Stomach (tissue), 9 donors: ENCODE data around the gene CIAO3. TPM values are rescaled to one million over a fixed set of nuclear protein-coding genes. Genes with fewer than 3 reads are reported as not detected.

Experiments
- DNase-seq, 2 donors: peaks; one replicate each; pipeline versions ENCODE4 v3.0.0 to v3.0.0-alpha.2; 2013 to 2019
- H3K27ac ChIP-seq, 5 donors: fragments of 200-600 bp in 4 of 5; sonication (generic) in 4 of 5; one replicate each; pipeline ENCODE4 v1.5.1; 2013 to 2019; ENCODE audit warnings: mild to moderate bottlenecking in 1 of 5, moderate library complexity in 1 of 5
- H3K27me3 ChIP-seq, 3 donors: fragments of 200-600 bp; sonication (generic); one replicate each; pipeline ENCODE4 v1.5.1; 2017 to 2019; ENCODE audit warnings: mixed run types in 1 of 3
- H3K36me3 ChIP-seq, 4 donors: fragments of 200-600 bp; sonication (generic); 1 replicate in 3 of 4; 2 replicates in 1 of 4; pipeline ENCODE4 v1.5.1; 2016 to 2019
- H3K4me1 ChIP-seq, 4 donors: fragments of 200-600 bp; sonication (generic); one replicate each; pipeline ENCODE4 v1.5.1; 2016 to 2019
- H3K4me3 ChIP-seq, 4 donors: fragments of 200-600 bp; sonication (generic) in 3 of 4; one replicate each; pipeline ENCODE4 v1.5.1; 2016 to 2019; ENCODE audit warnings: mild to moderate bottlenecking in 1 of 4
- H3K9me3 ChIP-seq, 4 donors: fragments of 200-600 bp; sonication (generic); one replicate each; pipeline ENCODE4 v1.5.1; 2016 to 2019
- EP300 ChIP-seq: sonication (generic); formaldehyde crosslinking; IDR thresholded peaks from one replicate; pipeline ENCODE4 v1.6.1; 2017; ENCODE audit warnings: antibody characterized with exemption
- POLR2A ChIP-seq, 4 donors: fragments of 450-650 bp; IDR thresholded peaks; one replicate each; pipeline ENCODE4 v1.6.1; 2016; ENCODE audit warnings: antibody characterized with exemption in 4 of 4, control low read depth in 2 of 4, mild to moderate bottlenecking in 1 of 4, moderate library complexity in 1 of 4
- POLR2AphosphoS5 ChIP-seq, 3 donors: sonication (generic); formaldehyde crosslinking; IDR thresholded peaks; one replicate each; pipeline ENCODE4 v1.6.1; 2016; ENCODE audit warnings: antibody characterized with exemption in 3 of 3
- WGBS, 5 donors: extraction: QIAGEN DNeasy Blood & Tissue Kit in 3 of 5; methylation state at CpG; one replicate each; pipeline versions ENCODE4 v1.1.5 to v1.1.7; 2013 to 2018; 5-methylcytosine and 5-hydroxymethylcytosine counted together
- intact Hi-C: fragments of 100-400 bp; cut with DNase I; formaldehyde crosslinking; loops from one replicate; pipeline ENCODE4 v1.15.1; 2023; ENCODE audit warnings: low total_unique reads
- polyA plus RNA-seq, 3 donors: library from polyadenylated mRNA; stranded (reverse); fragments of 200-250 nt; gene quantifications; one replicate each; pipeline ENCODE4 v1.2.3, GENCODE V29; 2013
- total RNA-seq, 5 donors: library from RNA; depleted of rRNA; stranded (reverse); fragments of >200 nt; gene quantifications; one replicate each; pipeline versions ENCODE4 v1.1.0 to v1.2.3, GENCODE V29; 2014 to 2016
- TF ChIP-seq, protein P1 (sequence below), 7 experiments: fragments of 450-650 bp in 4 of 7; fragments of 200-600 bp in 3 of 7; sonication (generic) in 3 of 7; IDR thresholded peaks; one replicate each; pipeline ENCODE4 v1.5.1; 2016 to 2019; ENCODE audit warnings: antibody characterized with exemption in 7 of 7, control low read depth in 2 of 7, mild to moderate bottlenecking in 1 of 7
- donor health status: healthy with polysubstance abuse.
- donor health status: Bipolar disorder and iron deficiency.
- donor health status: healthy.

The CIAO3 gene
- total and polyA plus RNA-seq, 8 donors = 22.8 to 145 (median 49.6) TPM

- TF ChIP-seq POLR2A (IDR thresholded peaks at IDR 0.05) (no peak), EP300 (no peak), POLR2AphosphoS5 (IDR thresholded peaks at IDR 0.05) (no peak)
- TF ChIP-seq, protein P1, sequence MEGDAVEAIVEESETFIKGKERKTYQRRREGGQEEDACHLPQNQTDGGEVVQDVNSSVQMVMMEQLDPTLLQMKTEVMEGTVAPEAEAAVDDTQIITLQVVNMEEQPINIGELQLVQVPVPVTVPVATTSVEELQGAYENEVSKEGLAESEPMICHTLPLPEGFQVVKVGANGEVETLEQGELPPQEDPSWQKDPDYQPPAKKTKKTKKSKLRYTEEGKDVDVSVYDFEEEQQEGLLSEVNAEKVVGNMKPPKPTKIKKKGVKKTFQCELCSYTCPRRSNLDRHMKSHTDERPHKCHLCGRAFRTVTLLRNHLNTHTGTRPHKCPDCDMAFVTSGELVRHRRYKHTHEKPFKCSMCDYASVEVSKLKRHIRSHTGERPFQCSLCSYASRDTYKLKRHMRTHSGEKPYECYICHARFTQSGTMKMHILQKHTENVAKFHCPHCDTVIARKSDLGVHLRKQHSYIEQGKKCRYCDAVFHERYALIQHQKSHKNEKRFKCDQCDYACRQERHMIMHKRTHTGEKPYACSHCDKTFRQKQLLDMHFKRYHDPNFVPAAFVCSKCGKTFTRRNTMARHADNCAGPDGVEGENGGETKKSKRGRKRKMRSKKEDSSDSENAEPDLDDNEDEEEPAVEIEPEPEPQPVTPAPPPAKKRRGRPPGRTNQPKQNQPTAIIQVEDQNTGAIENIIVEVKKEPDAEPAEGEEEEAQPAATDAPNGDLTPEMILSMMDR (IDR thresholded peaks at IDR 0.05) = no peak
- H3K9me3 ChIP-seq = no peaks in the 10 kb centered on the region
- no peak overlapping the region for H3K27ac ChIP-seq
- no peak overlapping the region for H3K4me3 ChIP-seq
- intact Hi-C loops = no loop called here
- peaks cover 0 to 69% (median 4%) of the 10 kb centered on the region in 3 donors for H3K27me3 ChIP-seq
- no peak for DNase-seq
- WGBS, 5 donors = 78 to 85% (median 79%) methylated on average over 8 to 19 of the region's 19 CpGs
- no peaks in the 10 kb centered on the region for H3K36me3 ChIP-seq
- no peaks in the 10 kb centered on the region for H3K4me1 ChIP-seq
Measured at GRCh38 chr16:769934-770333, 29.1 kb upstream of the CIAO3 start.

GRCh38 chr16:769184-769784, 28.5 kb upstream of the CIAO3 start:
- peaks cover 0 to 69% (median 0%) of the 10 kb centered on the region in 3 donors for H3K27me3 ChIP-seq
- no peak overlapping the region for H3K27ac ChIP-seq
- no peak for DNase-seq
- H3K4me1 ChIP-seq = no peaks in the 10 kb centered on the region
- intact Hi-C loops = no loop called here
- 28 to 93% (median 68%) methylated on average over 7 to 20 of the region's 20 CpGs for WGBS, 5 donors
- no peak overlapping the region for H3K4me3 ChIP-seq
- H3K36me3 ChIP-seq = no peaks in the 10 kb centered on the region
- H3K9me3 ChIP-seq = no peaks in the 10 kb centered on the region
- TF ChIP-seq POLR2AphosphoS5 (IDR thresholded peaks at IDR 0.05) (no peak), EP300 (no peak), POLR2A (IDR thresholded peaks at IDR 0.05) (no peak)
- TF ChIP-seq, protein P1 (IDR thresholded peaks at IDR 0.05) = no peak

- Histone ChIP-seq H3K9me3 (no peaks in the 10 kb centered on the region), H3K4me3 (no peak overlapping the region), H3K27me3 (peaks cover 0 to 71% (median 0%) of the 10 kb centered on the region in 3 donors), H3K36me3 (no peaks in the 10 kb centered on the region), H3K27ac (no peak overlapping the region), H3K4me1 (no peaks in the 10 kb centered on the region)
- no peak for TF ChIP-seq POLR2A (IDR thresholded peaks at IDR 0.05)
- DNase-seq = no peak
- WGBS, 5 donors = 36 to 85% (median 75%) methylated on average over 6 to 21 of the region's 21 CpGs
- intact Hi-C loops = no loop called here
Measured at GRCh38 chr16:768428-768827, 27.6 kb upstream of the CIAO3 start.

- Histone ChIP-seq H3K4me3 (no peak overlapping the region), H3K27ac (no peak overlapping the region), H3K36me3 (no peaks in the 10 kb centered on the region), H3K9me3 (no peaks in the 10 kb centered on the region), H3K27me3 (peaks cover 0 to 74% (median 0%) of the 10 kb centered on the region in 3 donors), H3K4me1 (no peaks in the 10 kb centered on the region)
- no peak for DNase-seq
- TF ChIP-seq, protein P1 (IDR thresholded peaks at IDR 0.05) = no peak
- TF ChIP-seq POLR2AphosphoS5 (IDR thresholded peaks at IDR 0.05) = no peak
- no peak for TF ChIP-seq EP300
- no peak for TF ChIP-seq POLR2A (IDR thresholded peaks at IDR 0.05)
- intact Hi-C loops = no loop called here
- 41 to 57% (median 50%) methylated on average over 6 to 24 of the region's 38 CpGs for WGBS, 5 donors
Measured at GRCh38 chr16:767743-768235, 27.0 kb upstream of the CIAO3 start.
